HG02840 (cell line): ENCODE data around the gene PCA3.

ENCODE experiments used
- ATAC-seq: cut with Tn5 transposase; IDR thresholded peaks from one replicate; pipeline ENCODE4 v1.9.1; 2021; ENCODE audit warnings: mild to moderate bottlenecking, moderate library complexity, moderate number of reproducible peaks; ENCODE audit not compliant: unreplicated experiment, low FRiP score

PCA3 gene

GRCh38 chr9:76817489-76817888 lies 53.3 kb downstream of the PCA3 start:
- ATAC-seq = no peak

GRCh38 chr9:76818271-76818670 lies 54.0 kb downstream of the PCA3 start:
- ATAC-seq = no peak

GRCh38 chr9:76820431-76820830 lies 56.2 kb downstream of the PCA3 start:
- ATAC-seq = no peak

- no peak for ATAC-seq
Observed at GRCh38 chr9:76827296-76828080, 63.2 kb downstream of the PCA3 start.

GRCh38 chr9:76828447-76828846 lies 64.2 kb downstream of the PCA3 start:
- no peak for ATAC-seq

- no peak for ATAC-seq
Observed at GRCh38 chr9:76835571-76836283, 71.5 kb downstream of the PCA3 start.
